Activated B cell treated with CpG ODN at 0.5 μM for 24 hours (primary cell): ENCODE results near the gene PML. TPM values are rescaled to one million over a fixed set of nuclear protein-coding genes. Genes with fewer than 3 reads are reported as not detected.

Source experiments
- ATAC-seq: fragments of 200-7000 bp; cut with Tn5 transposase; one replicate; pipeline ENCODE4 v1.10.0; 2021; ENCODE audit warnings: low read depth, mild to moderate bottlenecking, moderate library complexity
- CTCF ChIA-PET: fragments of 350-600 bp; sonication (Branson Sonifier 250); formaldehyde crosslinking; loops from one replicate; lab custom pipeline; 2021; ENCODE audit warnings: antibody characterized with exemption; lab: Charles Lee
- POLR2A ChIA-PET: fragments of 350-600 bp; sonication (Branson Sonifier 250); formaldehyde crosslinking; loops from one replicate; lab custom pipeline; 2021; ENCODE audit warnings: antibody characterized with exemption; lab: Charles Lee
- DNase-seq: peaks from one replicate; pipeline ENCODE4 v3.0.0; 2022
- H3K27ac Mint-ChIP-seq: one replicate; pipeline ENCODE4 v1.8.0; 2020; ENCODE audit warnings: mixed read lengths
- H3K27me3 Mint-ChIP-seq: one replicate; pipeline ENCODE4 v1.8.0; 2021; ENCODE audit warnings: mixed read lengths
- H3K36me3 Mint-ChIP-seq: one replicate; pipeline ENCODE4 v1.8.0; 2021; ENCODE audit warnings: low read depth, mixed read lengths
- H3K4me1 Mint-ChIP-seq: one replicate; pipeline ENCODE4 v1.8.0; 2021; ENCODE audit warnings: mixed read lengths
- H3K4me3 Mint-ChIP-seq: one replicate; pipeline ENCODE4 v1.8.0; 2020; ENCODE audit warnings: mild to moderate bottlenecking, mixed read lengths
- H3K9me3 Mint-ChIP-seq: one replicate; pipeline ENCODE4 v1.8.0; 2020; ENCODE audit warnings: mixed read lengths
- intact Hi-C: fragments of 100-400 bp; cut with micrococcal nuclease; formaldehyde crosslinking; loops from one replicate; pipeline ENCODE4 v1.15.1; 2024
- total RNA-seq: library from RNA; stranded (reverse); gene quantifications from 2 replicates; pipeline ENCODE4 v1.2.3, GENCODE V29; 2022
- TF ChIP-seq, protein P1 (sequence below): fragments of 200-600 bp; IDR thresholded peaks from one replicate; pipeline ENCODE4 v1.8.0; 2022; ENCODE audit warnings: antibody characterized with exemption, mild to moderate bottlenecking

PML gene
- total RNA-seq, 1 donor from 2014 or later, result 62.4 TPM

DNA sequence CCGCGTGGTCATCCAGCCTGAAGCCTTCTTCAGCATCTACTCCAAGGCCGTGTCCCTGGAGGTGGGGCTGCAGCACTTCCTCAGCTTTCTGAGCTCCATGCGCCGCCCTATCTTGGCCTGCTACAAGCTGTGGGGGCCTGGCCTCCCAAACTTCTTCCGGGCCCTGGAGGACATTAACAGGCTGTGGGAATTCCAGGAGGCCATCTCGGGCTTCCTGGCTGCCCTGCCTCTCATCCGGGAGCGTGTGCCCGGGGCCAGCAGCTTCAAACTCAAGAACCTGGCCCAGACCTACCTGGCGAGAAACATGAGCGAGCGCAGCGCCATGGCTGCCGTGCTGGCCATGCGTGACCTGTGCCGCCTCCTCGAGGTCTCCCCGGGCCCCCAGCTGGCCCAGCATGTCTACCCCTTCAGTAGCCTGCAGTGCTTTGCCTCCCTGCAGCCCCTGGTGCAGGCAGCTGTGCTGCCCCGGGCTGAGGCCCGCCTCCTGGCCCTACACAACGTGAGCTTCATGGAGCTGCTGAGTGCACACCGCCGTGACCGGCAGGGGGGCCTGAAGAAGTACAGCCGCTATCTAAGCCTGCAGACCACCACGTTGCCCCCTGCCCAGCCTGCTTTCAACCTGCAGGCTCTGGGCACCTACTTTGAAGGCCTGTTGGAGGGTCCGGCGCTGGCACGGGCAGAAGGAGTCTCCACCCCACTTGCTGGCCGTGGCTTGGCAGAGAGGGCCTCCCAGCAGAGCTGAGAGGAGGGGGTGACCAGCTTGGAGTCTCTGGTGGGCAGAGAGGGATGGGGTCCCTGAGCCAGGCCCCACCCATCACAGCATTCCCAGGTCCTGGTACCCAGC, 50.0 kb downstream of the PML start:
- Mint-ChIP-seq H3K4me3 (no peak overlapping the region), H3K27me3 (no peaks in the 10 kb centered on the region), H3K4me1 (peaks cover 9% of the 10 kb centered on the region), H3K36me3 (peaks cover 24% of the 10 kb centered on the region), H3K9me3 (no peaks in the 10 kb centered on the region), H3K27ac (no peak overlapping the region)
- TF ChIP-seq, protein P1, sequence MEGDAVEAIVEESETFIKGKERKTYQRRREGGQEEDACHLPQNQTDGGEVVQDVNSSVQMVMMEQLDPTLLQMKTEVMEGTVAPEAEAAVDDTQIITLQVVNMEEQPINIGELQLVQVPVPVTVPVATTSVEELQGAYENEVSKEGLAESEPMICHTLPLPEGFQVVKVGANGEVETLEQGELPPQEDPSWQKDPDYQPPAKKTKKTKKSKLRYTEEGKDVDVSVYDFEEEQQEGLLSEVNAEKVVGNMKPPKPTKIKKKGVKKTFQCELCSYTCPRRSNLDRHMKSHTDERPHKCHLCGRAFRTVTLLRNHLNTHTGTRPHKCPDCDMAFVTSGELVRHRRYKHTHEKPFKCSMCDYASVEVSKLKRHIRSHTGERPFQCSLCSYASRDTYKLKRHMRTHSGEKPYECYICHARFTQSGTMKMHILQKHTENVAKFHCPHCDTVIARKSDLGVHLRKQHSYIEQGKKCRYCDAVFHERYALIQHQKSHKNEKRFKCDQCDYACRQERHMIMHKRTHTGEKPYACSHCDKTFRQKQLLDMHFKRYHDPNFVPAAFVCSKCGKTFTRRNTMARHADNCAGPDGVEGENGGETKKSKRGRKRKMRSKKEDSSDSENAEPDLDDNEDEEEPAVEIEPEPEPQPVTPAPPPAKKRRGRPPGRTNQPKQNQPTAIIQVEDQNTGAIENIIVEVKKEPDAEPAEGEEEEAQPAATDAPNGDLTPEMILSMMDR, result no peak
- intact Hi-C loops, result no loop called here
- ChIA-PET CTCF (interaction anchor here (1.5 kb wide), 2 partner anchors 9 to 72 kb away, joined by 6 read pairs; no protein-coding TSS in a partner anchor), POLR2A (no interaction called here)
- ATAC-seq (no peak), DNase-seq (no peak)

DNA sequence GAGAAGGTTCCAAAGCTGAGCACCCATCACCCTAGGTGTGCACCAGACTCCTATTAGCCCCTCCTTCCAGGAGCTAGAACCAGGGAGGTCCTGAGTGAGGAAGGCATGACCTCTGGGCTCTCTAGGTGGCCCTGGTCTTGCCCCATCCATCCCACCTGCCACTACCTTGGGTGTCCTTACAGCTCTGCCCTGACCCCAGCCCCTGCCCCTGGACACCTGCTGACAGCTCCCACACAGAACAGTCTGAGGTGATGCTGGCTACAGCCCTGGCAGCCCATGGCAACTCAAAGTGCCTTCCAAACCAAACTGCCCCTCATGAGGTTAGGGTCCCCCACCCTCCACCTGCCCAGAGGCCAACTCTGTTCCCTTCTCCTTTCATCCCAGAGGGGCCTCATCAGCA, 50.7 kb downstream of the PML start:
- H3K9me3 Mint-ChIP-seq, result no peaks in the 10 kb centered on the region
- POLR2A ChIA-PET, result no interaction called here
- no peak overlapping the region for H3K27ac Mint-ChIP-seq
- peaks cover 24% of the 10 kb centered on the region for H3K36me3 Mint-ChIP-seq
- no peaks in the 10 kb centered on the region for H3K27me3 Mint-ChIP-seq
- intact Hi-C loops, result no loop called here
- TF ChIP-seq, protein P1, result no peak
- H3K4me3 Mint-ChIP-seq, result no peak overlapping the region
- CTCF ChIA-PET, result interaction anchor here (1.5 kb wide), 1 partner anchor 72 kb away, joined by 6 read pairs; no protein-coding TSS in a partner anchor
- peaks cover 9% of the 10 kb centered on the region for H3K4me1 Mint-ChIP-seq
- DNase-seq (no peak), ATAC-seq (no peak)

DNA sequence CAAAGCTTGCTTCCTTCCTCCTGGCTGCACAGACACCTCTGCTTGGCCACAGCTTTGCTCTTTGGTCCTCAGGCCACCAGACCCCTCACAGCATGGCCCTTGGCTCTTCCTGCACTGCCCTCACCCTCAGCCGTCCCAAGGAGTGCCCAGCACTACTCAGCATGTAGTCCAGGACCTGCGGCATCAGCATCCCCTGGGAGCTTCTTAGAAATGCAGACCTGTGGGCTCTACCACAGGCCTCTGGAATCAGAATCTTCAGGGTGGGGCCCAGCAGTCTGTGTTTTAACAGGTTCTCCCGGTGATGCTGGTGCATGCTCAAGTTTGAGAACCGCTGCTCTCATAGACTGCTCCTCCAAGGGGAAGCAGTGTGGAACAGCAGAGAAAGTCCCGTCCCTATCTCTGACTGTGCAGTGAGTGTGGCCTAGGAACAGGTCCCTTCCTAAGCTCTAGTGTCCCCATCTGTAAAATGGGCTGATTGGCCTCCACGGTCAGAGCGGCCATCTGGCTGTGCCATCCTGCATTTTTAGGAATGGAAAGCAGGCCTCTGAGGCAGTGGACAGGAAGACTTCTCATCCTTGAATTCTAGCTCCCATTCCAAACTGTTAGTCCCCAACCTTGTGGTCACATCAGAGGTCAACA, 51.2 kb downstream of the PML start:
- H3K27ac Mint-ChIP-seq, result no peak overlapping the region
- intact Hi-C loops, result no loop called here
- peaks cover 9% of the 10 kb centered on the region for H3K4me1 Mint-ChIP-seq
- DNase-seq (no peak), ATAC-seq (no peak)
- no peaks in the 10 kb centered on the region for H3K9me3 Mint-ChIP-seq
- no peaks in the 10 kb centered on the region for H3K27me3 Mint-ChIP-seq
- CTCF ChIA-PET, result no interaction called here
- no peak overlapping the region for H3K4me3 Mint-ChIP-seq
- POLR2A ChIA-PET, result no interaction called here
- TF ChIP-seq, protein P1, result no peak
- peaks cover 24% of the 10 kb centered on the region for H3K36me3 Mint-ChIP-seq

DNA sequence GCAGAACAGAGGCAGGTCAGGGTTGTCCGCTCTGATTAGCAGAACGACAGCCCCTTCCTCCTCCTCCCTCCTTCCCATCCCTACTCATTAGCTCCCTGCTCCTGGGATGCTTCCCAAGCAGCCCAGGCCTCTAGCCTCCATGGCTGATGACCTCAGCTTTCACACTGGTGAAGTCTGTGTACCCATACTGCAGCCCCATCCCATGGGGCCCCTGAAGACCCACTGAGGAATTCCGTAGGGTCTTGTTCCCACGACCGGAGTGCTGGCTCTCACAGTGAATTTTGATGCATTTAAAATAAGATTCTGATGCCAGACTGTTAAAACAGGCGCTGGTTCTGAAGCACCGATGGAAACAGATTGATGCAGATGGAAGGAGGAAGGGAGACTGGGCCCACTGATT, 51.8 kb downstream of the PML start:
- Mint-ChIP-seq H3K4me3 (no peak overlapping the region), H3K9me3 (no peaks in the 10 kb centered on the region), H3K4me1 (peaks cover 9% of the 10 kb centered on the region), H3K27ac (no peak overlapping the region), H3K27me3 (no peaks in the 10 kb centered on the region), H3K36me3 (peaks cover 24% of the 10 kb centered on the region)
- DNase-seq (no peak), ATAC-seq (no peak)
- ChIA-PET POLR2A (no interaction called here), CTCF (no interaction called here)
- intact Hi-C loops, result no loop called here
- TF ChIP-seq, protein P1, result no peak

DNA sequence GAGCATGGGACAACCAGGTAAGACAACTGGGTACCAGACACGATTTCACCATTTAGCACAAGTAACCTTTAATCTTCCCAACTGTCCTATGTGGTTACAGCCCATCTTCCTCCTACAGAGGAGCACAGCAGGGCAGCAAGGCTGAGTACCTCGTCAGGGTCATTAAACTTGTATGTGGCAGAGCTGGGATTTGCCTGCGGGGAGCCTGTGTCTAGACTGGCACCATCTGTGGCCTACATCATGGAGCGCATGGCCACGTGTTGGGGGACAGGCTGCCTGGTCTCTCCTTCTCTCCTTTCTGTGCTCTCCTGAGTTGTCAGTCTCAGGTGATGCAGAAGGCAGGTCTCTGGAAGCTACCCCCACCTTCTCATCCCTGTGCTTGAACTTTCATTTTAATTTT, 55.6 kb downstream of the PML start:
- no peak overlapping the region for H3K27ac Mint-ChIP-seq
- H3K36me3 Mint-ChIP-seq, result peaks cover 5% of the 10 kb centered on the region
- ATAC-seq, result no peak
- TF ChIP-seq, protein P1, result no peak
- intact Hi-C loops, result no loop called here
- H3K27me3 Mint-ChIP-seq, result no peaks in the 10 kb centered on the region
- no peaks in the 10 kb centered on the region for H3K9me3 Mint-ChIP-seq
- ChIA-PET CTCF (interaction anchor here (1.2 to 3.8 kb wide), 3 partner anchors 9 to 78 kb away, joined by 3 to 26 read pairs (median 7); partner anchors contain the start of gene PML), POLR2A (no interaction called here)
- no peak for DNase-seq
- H3K4me3 Mint-ChIP-seq, result no peak overlapping the region
- peaks cover 20% of the 10 kb centered on the region for H3K4me1 Mint-ChIP-seq
